Spinal cord (tissue), 10 donors: ENCODE data around the gene HSPA4. TPM values are rescaled to one million over a fixed set of nuclear protein-coding genes. Genes with fewer than 3 reads are reported as not detected.
"Not testable (repeated sequence)": the region's sequence is repeated elsewhere in the genome, so short reads cannot be mapped to it uniquely, and the experiment has no call there.

Experiments used
- DNase-seq, 6 donors: peaks; one replicate each; pipeline versions ENCODE4 v3.0.0 to v3.0.0-alpha.2; 2013 to 2015; ENCODE audit warnings: low spot score in 6 of 6, low read depth in 4 of 6
- H3K27ac ChIP-seq: one replicate; pipeline ENCODE4 v1.5.1; 2013; ENCODE audit warnings: low read depth, low read length, control low read depth
- H3K27me3 ChIP-seq: one replicate; pipeline ENCODE4 v1.6.1; 2013; ENCODE audit warnings: low read length; ENCODE audit not compliant: control insufficient read depth, insufficient read depth
- H3K36me3 ChIP-seq: one replicate; pipeline ENCODE4 v1.6.1; 2013; ENCODE audit warnings: low read length; ENCODE audit not compliant: control insufficient read depth, insufficient read depth
- H3K4me1 ChIP-seq: one replicate; pipeline ENCODE4 v1.6.1; 2013; ENCODE audit warnings: low read length; ENCODE audit not compliant: control insufficient read depth, insufficient read depth
- H3K4me3 ChIP-seq: one replicate; pipeline ENCODE4 v1.5.1; 2013; ENCODE audit warnings: low read depth, low read length, control low read depth
- H3K9me3 ChIP-seq: one replicate; pipeline ENCODE4 v1.6.1; 2013; ENCODE audit warnings: low read length; ENCODE audit not compliant: control insufficient read depth, insufficient read depth
- WGBS: methylation state at CpG from one replicate; pipeline ENCODE4 v1.1.5; 2013; ENCODE audit warnings: missing lambda C conversion rate; ENCODE audit not compliant: insufficient coverage; 5-methylcytosine and 5-hydroxymethylcytosine counted together
- polyA plus RNA-seq, 2 donors: library from polyadenylated mRNA; unstranded; fragments of 120-200 nt; gene quantifications; one replicate each; pipeline ENCODE4 v1.2.1, GENCODE V29; 2013; ENCODE audit not compliant: insufficient read length in 2 of 2
- total RNA-seq, 2 donors: library from RNA; depleted of rRNA in 1 of 2; stranded (reverse); fragments of 120-200 nt in 1 of 2; fragments of >200 nt in 1 of 2; gene quantifications; one replicate each; pipeline versions ENCODE4 v1.2.3 to v1.2.4, GENCODE V29; 2013 to 2014
- donor health status: healthy.

The HSPA4 gene
- total and polyA plus RNA-seq, 4 donors, result 75.8 to 114 (median 87.7) TPM

- H3K4me1 ChIP-seq, result no peaks in the 10 kb centered on the region
- no peaks in the 10 kb centered on the region for H3K27me3 ChIP-seq
- peaks cover 18% of the 10 kb centered on the region for H3K36me3 ChIP-seq
- H3K4me3 ChIP-seq, result no peak overlapping the region
- no peak overlapping the region for H3K27ac ChIP-seq
- no CpG with 5 or more reads among the region's 1 CpG for WGBS
- no peak for DNase-seq
- no peaks in the 10 kb centered on the region for H3K9me3 ChIP-seq
These were observed 32.1 kb downstream of the HSPA4 start for GRCh38 chr5:133083901-133084300.

DNA sequence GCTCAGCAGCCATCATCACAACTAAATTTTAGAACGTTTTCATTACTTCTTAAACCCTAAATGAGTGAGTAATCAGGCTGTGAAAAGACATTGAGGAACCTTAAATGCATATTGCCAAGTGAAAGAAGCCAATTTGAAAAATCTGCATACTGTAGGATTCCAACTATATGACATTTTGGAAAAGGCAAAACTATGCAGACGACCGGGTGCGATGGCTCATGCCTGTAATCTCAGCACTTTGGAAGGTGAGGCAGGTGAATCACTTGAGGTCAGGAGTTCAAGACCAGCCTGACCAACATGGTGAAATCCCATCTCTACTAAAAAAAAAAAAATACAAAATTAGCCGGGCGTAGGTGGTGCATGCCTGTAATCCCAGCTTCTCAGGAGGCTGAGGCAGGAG is 33.4 kb downstream of the HSPA4 start:
- H3K36me3 ChIP-seq, result peaks cover 22% of the 10 kb centered on the region

DNA sequence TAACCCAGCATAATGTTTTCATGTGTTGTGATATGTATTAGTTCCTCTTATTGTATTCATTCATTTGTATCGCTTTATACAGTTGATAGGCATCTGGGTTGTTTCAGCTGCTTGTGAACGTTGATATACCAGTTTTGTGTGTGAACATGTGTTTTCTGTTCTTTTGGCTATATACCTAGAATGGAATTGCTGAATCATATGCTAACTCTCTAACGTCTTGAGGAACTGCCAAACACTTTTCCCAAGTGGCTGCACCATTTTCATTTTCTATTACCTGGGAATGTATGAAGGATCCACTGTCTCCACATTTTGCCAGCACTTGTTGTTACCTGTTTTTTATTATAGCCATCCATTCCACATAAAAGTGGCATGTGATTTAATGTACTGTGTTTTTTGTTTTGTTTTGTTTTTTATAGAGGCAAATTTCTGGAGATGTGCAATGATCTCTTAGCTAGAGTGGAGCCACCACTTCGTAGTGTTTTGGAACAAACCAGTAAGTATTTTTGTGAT is 34.6 kb downstream of the HSPA4 start:
- H3K4me1 ChIP-seq, result no peaks in the 10 kb centered on the region
- H3K27me3 ChIP-seq, result no peaks in the 10 kb centered on the region
- no peak overlapping the region for H3K4me3 ChIP-seq
- 83% methylated on average over 1 of the region's 4 CpGs for whole genome bisulfite sequencing
- no peak overlapping the region for H3K27ac ChIP-seq
- H3K9me3 ChIP-seq, result no peaks in the 10 kb centered on the region
- DNase-seq, result no peak
- H3K36me3 ChIP-seq, result peaks cover 22% of the 10 kb centered on the region

More for the DNA sequence above, 33.4 kb downstream of the HSPA4 start:
- not testable (repeated sequence) for H3K27ac ChIP-seq, H3K27me3 ChIP-seq, H3K9me3 ChIP-seq, DNase-seq, H3K4me3 ChIP-seq, H3K4me1 ChIP-seq
- WGBS, result 97% methylated on average over 5 of the region's 6 CpGs

- H3K36me3 ChIP-seq, result peaks cover 33% of the 10 kb centered on the region
- no peaks in the 10 kb centered on the region for H3K4me1 ChIP-seq
- WGBS, result no CpG with 5 or more reads among the region's 3 CpGs
- no peak overlapping the region for H3K27ac ChIP-seq
- no peaks in the 10 kb centered on the region for H3K27me3 ChIP-seq
- H3K9me3 ChIP-seq, result no peaks in the 10 kb centered on the region
- no peak overlapping the region for H3K4me3 ChIP-seq
- no peak for DNase-seq
These were observed 36.3 kb downstream of the HSPA4 start for GRCh38 chr5:133088064-133088463.

DNA sequence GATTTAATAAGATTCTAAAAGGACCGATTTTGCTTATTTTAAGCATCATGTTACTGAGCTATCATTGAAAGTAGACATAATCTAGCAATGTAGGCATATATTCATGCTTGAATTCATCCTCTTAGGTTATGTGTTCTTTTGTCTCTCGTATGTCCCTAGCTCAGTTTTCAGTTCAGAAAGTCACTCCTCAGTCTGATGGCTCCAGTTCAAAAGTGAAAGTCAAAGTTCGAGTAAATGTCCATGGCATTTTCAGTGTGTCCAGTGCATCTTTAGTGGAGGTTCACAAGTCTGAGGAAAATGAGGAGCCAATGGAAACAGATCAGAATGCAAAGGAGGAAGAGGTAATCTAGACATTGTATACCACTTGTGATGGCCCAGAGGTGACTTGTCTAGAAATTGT is 39.2 kb downstream of the HSPA4 start:
- no peaks in the 10 kb centered on the region for H3K4me1 ChIP-seq
- no peaks in the 10 kb centered on the region for H3K27me3 ChIP-seq
- H3K27ac ChIP-seq, result no peak overlapping the region
- H3K36me3 ChIP-seq, result peaks cover 32% of the 10 kb centered on the region
- DNase-seq, result no peak
- H3K9me3 ChIP-seq, result no peaks in the 10 kb centered on the region
- H3K4me3 ChIP-seq, result no peak overlapping the region
- WGBS, result 85% methylated on average over 2 of the region's 3 CpGs

- H3K9me3 ChIP-seq, result no peaks in the 10 kb centered on the region
- no peaks in the 10 kb centered on the region for H3K4me1 ChIP-seq
- H3K4me3 ChIP-seq, result no peak overlapping the region
- peaks cover under 1% of the 10 kb centered on the region for H3K27me3 ChIP-seq
- no CpG with 5 or more reads among the region's 3 CpGs for WGBS
- peaks cover 22% of the 10 kb centered on the region for H3K36me3 ChIP-seq
- no peak overlapping the region for H3K27ac ChIP-seq
- no peak for DNase-seq
These were observed 54.5 kb downstream of the HSPA4 start for GRCh38 chr5:133106343-133106742.

DNA sequence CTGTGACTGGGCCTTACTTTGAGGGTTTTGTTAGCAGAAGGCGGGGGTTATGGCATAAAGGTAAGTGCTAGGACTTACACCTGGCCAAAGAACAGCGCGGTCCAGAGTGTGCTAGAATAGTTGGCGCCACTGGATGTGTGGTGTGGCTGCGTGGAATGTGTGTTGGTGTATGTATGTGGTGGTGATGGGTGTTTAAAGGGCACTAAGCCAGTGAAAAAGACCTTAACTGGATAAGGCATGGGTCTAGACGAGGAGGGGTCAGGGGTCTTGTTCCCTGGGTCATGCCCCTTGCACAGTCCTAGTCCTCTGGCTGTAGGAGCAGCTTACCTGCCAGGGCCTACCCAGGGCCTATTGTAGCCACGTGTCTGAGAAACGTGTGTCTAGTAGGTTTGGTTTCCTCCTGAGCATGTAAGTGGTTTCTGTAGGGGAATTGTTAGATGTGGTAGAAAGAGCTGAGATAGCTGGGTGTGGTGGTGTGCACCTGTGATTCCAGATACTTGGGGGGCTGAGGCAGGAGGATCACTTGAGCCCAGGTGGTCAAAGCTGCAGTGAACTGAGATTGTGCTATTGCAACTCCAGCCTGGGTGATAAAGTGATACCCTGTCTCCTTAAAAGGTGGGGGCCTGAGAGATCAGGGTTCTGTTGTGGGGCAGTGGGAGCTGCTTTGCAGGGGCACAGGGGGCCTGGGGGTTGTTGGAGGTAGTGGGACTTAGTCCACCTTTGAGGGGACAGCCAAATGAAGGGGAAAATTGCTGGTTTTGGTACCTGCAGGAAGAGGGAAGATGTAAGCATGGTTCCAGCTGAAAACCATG is 55.2 kb downstream of the HSPA4 start:
- Histone ChIP-seq H3K36me3 (peaks cover 19% of the 10 kb centered on the region), H3K27ac (no peak overlapping the region), H3K27me3 (peaks cover 3% of the 10 kb centered on the region), H3K9me3 (no peaks in the 10 kb centered on the region), H3K4me3 (no peak overlapping the region), H3K4me1 (no peaks in the 10 kb centered on the region)
- 91% methylated on average over 8 of the region's 8 CpGs for WGBS
- DNase-seq, result no peak

DNA sequence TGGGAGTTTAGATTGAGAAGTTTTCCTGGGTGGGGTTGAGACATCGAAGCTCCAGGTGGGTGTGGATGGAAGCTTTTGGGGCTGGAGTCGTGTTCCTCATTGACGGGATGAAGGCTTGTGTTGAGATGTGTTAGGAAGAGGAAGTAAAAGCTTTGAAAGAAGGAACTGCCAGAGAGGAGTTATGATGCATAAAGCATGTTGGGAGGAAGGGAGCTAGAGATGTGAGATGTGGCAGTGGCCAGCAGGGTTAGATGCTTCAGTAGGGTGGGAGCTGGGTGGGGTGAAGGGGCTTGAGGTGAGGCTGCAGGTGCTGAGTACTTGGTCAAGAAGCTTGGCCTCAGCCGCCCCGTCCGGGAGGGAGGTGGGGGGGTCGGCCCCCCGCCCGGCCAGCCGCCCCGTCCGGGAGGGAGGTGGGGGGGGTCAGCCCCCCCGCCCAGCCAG is 56.7 kb downstream of the HSPA4 start:
- no peaks in the 10 kb centered on the region for H3K9me3 ChIP-seq
- no peak overlapping the region for H3K4me3 ChIP-seq
- peaks cover 5% of the 10 kb centered on the region for H3K27me3 ChIP-seq
- no peak overlapping the region for H3K27ac ChIP-seq
- no peak for DNase-seq
- WGBS, result 91% methylated on average over 3 of the region's 13 CpGs
- peaks cover 10% of the 10 kb centered on the region for H3K36me3 ChIP-seq
- no peaks in the 10 kb centered on the region for H3K4me1 ChIP-seq

- Histone ChIP-seq H3K27ac (no peak overlapping the region), H3K4me3 (no peak overlapping the region), H3K27me3 (peaks cover 5% of the 10 kb centered on the region), H3K4me1 (no peaks in the 10 kb centered on the region), H3K36me3 (peaks cover 4% of the 10 kb centered on the region), H3K9me3 (no peaks in the 10 kb centered on the region)
- WGBS, result 71% methylated on average over 1 of the region's 6 CpGs
- DNase-seq, result no peak
These were observed 58.1 kb downstream of the HSPA4 start for GRCh38 chr5:133109655-133110483.
